Activated CD8-positive, alpha-beta memory T cell treated with anti-CD3 and anti-CD28 coated beads, Interleukin-2, amount 50 U/mL, for 1 hour (primary cell): ENCODE data around the gene PSMC5.

Experiments
- DNase-seq: peaks from one replicate; pipeline ENCODE4 v3.0.0-alpha.2; 2020; ENCODE audit errors: extremely low read depth

PSMC5 gene

DNA sequence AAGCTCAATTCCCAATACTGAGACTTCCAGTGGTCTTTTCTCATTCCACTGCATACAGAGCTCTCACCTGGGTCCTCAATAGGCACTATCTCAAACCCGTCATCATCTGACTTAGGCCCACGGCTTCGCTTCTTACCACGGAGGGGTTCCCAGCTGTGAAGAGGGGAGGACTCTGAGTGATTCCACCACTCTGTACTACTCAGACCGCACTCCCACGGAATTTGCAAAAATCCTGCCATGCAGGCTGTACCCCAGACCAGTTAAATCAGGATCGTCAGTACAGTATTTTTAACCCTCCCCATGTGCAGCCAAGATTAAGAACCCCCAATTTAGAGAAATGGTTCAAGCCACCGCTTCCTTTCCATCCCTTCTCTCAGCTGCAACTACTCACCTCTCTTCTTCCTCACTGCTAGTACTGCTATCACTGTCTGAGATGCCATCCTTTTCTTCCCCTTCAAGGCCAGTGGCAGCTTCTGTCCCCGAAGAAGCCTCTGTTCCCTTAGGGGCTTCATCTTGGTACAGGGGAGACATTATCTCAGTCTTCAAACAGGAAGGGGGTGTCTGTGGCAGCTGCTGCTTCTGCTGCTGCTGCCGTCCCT lies 6.2 kb upstream of the PSMC5 start:
- DNase-seq, result no peak

DNA sequence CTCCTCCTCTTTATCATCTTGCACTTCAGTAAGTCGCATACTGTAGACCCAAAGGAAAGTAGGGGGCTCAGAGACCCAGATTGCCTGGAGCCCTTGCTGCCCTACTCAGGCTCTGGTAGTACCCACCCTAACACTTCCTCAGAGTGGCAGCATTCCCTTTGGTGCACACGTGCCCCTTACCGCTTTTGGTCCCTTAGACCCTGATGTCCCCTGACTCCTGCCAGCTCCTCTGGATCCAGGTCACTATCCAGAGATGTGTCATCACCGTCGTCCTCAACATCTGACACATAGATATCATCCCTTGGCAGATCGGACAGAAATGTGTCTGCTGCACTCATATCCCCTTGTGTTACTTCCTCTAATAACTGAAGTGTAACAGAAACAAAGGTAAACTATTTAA lies 5.4 kb upstream of the PSMC5 start:
- no peak for DNase-seq

- DNase-seq, result no peak
Measured at GRCh38 chr17:63822537-63822936, 4.7 kb upstream of the PSMC5 start.

DNA sequence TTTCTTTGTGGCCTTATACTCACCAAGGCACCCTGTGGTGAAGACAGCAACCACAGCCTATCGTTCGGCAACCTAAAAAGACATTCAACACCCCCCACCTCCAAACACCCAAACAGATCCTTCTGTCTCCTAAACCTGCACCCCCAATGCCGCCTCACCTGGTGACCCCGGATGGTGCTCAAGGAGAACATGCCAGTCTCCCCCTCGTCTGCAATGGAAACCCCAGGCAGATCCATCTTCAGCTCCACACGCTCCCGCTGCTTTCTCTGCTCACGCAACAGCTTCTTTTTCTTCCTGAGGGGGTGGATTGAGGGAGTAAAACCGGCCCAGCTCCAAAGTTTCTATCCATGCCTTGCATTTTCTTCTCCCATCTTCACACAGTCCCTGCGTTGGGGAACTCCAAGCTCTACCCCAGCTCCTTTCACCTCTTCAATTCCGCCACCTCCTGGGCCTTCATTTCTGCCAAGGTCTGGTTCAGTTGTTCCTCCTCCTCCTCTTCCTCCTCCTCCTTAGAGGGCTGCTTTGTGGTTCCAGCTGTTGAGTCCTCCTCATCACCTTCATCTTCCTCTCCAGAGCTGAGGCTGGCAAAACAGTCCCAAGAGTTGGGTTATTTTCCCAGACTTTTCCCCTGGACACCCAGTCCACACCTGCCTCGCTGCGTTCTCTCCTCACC lies 3.4 kb upstream of the PSMC5 start:
- no peak for DNase-seq

GRCh38 chr17:63824362-63824761 lies 2.9 kb upstream of the PSMC5 start:
- no peak for DNase-seq

DNA sequence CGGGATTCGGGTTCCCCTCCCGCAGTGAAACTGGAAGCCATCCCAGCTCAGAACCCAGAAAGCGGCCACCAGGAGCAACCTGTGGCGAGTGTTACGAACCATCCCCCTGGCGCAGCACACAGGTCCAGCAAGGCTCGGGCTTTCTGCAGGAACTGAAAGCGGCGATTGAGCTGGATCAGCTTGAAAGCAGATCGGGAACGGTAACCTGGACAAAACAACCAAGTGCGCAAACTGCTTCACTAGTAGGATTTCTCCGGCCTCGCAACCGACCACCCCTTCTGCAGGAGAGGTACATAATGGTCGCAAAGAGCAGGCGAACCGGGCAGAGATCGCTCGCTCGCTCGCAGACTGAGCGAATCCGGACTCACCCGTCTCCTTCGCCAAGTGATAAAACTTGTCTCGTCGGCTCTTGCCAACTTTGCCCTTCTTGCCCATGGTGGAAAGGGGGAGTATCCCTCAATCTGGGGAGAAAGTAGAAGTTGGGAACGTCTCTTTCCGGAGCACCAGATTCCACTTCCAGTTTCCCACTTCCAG lies 696 bp upstream of the PSMC5 start:
- no peak for DNase-seq

GRCh38 chr17:63827801-63828221 lies 580 bp downstream of the PSMC5 start:
- DNase-seq, result no peak

- no peak for DNase-seq
Measured at GRCh38 chr17:63828936-63829335, 1.7 kb downstream of the PSMC5 start.

DNA sequence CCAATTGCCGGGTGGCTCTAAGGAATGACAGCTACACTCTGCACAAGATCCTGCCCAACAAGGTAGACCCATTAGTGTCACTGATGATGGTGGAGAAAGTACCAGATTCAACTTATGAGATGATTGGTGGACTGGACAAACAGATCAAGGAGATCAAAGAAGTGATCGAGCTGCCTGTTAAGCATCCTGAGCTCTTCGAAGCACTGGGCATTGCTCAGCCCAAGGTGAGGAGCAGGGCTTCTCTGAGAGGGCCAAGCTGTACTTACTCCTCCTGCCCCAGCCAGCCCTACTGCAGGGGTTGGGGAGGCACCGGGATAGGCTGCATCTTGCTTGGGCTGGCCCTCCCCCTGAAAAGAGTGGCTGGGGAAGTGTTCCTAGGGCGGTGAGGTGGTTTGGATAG lies 3.0 kb downstream of the PSMC5 start:
- DNase-seq, result no peak

- DNase-seq, result no peak
Measured at GRCh38 chr17:63830904-63831491, 3.8 kb downstream of the PSMC5 start.

DNA sequence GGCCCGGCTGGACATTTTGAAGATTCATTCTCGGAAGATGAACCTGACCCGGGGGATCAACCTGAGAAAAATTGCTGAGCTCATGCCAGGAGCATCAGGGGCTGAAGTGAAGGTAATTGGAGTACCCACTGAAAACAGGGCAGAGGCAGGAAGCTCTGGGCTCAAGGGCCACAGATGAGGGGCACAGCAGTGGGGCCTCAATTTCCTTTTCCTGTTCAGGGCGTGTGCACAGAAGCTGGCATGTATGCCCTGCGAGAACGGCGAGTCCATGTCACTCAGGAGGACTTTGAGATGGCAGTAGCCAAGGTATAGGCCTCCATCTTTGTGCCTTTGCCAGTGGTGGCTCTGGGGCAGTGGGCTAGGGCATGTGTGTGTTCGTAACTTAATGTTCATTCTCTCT lies 4.3 kb downstream of the PSMC5 start:
- DNase-seq, result no peak

DNA sequence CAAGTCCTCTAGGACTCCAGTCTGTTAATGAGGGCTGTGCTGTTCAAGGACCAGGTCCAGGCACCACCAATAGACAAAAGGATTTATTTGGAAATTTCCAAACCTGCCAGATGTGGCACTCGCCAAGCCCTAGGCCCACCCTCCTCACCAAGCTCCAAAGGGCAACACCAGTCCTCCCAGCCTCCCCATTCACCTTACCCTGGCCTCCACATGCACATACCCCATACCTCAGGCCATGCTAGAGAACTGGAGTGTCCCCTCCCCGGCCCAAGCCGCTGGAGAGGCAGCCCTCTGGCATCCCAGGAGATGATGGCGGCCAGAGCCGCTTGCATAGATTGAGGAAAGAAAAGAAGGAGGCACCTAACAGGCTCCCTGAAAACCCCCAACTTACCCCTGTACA lies 4.8 kb downstream of the PSMC5 start:
- DNase-seq, result no peak

- no peak for DNase-seq
Measured at GRCh38 chr17:63832455-63832854, 5.2 kb downstream of the PSMC5 start.

- no peak for DNase-seq
Measured at GRCh38 chr17:63833026-63833740, 6.0 kb downstream of the PSMC5 start.

- no peak for DNase-seq
Measured at GRCh38 chr17:63833741-63834373, 6.6 kb downstream of the PSMC5 start.

GRCh38 chr17:63834431-63835166 lies 7.4 kb downstream of the PSMC5 start:
- DNase-seq, result peak; percentile 32

DNA sequence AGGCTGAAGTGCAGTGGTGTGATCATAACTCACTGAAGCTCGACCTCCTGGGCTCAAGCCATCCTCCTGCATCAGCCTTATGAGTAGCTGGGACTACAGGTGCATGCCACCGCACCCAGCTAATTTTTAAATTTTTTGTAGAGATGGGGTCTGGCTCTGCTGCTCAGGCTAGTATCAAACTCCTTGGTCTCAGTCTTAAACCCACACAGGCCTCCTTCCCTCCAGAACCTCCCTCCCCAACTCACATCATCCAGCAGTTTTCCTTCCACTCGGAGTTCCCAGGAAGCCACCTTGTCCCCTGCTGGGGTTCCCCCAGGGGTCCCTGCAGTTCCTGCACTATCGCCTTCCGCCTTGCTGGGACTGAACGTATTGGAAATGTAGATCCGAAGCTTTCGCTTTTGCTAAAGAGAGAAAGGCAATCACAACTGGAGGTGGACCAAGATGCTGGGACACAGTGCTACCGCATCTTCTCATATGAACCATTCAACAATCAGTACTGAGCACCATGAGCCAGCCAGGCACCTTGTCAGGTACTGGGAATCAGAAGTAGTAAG lies 8.0 kb downstream of the PSMC5 start:
- no peak for DNase-seq

DNA sequence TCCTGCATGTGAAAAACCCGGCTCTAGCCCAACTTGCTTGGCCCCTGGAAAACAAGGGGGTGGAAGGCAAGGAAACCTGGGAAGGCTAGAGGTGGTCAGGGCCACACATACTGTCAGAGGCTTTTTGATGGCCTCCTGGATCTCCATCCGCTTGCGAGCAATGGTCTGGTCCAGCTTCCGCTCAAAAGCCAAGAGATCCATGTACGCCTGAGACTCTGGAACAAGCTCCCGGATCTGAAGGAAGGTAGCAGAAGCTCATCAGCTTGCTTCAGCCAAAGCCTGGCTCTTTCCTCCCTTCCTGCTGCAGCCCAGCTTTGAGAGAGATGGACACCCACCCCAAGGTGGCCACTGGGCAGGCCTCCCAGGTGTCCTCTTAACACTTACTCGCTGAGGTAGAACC lies 9.6 kb downstream of the PSMC5 start:
- DNase-seq, result no peak

GRCh38 chr17:63837480-63837879 lies 10.2 kb downstream of the PSMC5 start:
- DNase-seq, result no peak

DNA sequence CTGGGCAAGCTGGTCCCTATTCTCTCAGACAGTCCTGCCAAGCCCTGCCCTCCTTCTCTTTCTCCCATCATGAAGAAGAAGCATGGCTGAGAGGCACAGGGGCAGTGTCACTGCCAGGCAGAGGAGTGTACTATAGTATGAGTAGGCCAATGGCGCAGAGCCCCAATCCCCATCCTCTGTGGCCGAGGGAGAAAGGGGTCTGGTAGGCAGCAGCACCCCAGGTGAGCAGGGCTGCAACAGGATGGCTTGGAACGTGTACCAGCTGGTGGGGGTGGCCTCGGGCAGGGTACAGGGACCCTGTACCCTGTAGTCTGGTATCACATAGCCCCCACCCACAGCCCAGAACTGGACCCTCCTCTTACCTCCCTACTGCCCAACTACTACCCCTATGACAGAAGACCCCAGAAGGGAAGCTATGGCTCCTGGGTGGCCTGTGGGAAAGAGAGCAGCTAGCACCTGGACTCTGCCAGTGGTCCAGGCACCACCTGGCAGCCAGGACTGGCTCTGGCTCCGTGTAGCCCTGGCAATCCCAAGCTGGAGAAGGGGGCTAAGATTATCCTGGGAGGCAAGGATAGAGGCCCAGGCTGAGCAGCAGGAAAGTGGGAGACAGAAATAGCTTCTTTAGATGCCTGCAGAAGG lies 10.8 kb downstream of the PSMC5 start:
- no peak for DNase-seq
